DMS114 treated with DMSO at 0.1 percent for 48 hours (cell line): Measurements from ENCODE around the gene GHRH.

ENCODE experiments used
- DNase-seq: peaks from one replicate; lab custom pipeline; 2025; ENCODE audit not compliant: unreplicated experiment; lab: John Stamatoyannopoulos, UW

Gene GHRH

GRCh38 chr20:37209193-37209592 is 52.4 kb downstream of the GHRH start:
- no peak for DNase-seq

- no peak for DNase-seq
Measured at GRCh38 chr20:37207171-37207570, 54.4 kb downstream of the GHRH start.

GRCh38 chr20:37205794-37206193 is 55.8 kb downstream of the GHRH start:
- DNase-seq = no peak

GRCh38 chr20:37205130-37205529 is 56.5 kb downstream of the GHRH start:
- DNase-seq = no peak

- DNase-seq = no peak
Measured at GRCh38 chr20:37204056-37204455, 57.6 kb downstream of the GHRH start.

GRCh38 chr20:37202267-37202943 is 59.2 kb downstream of the GHRH start:
- peak; percentile 41 for DNase-seq

GRCh38 chr20:37201827-37202162 is 59.8 kb downstream of the GHRH start:
- no peak for DNase-seq
